Measurements from ENCODE around the gene PCDHA2.
"Not testable (repeated sequence)": the region's sequence is repeated elsewhere in the genome, so short reads cannot be mapped to it uniquely, and the experiment has no call there.

PCDHA2 gene

GRCh38 chr5:140821375-140822280 lies 27.0 kb downstream of the PCDHA2 start, which contains the start of gene PCDHA5:
Gene PCDHA5 (plus strand): TSS chr5:140821613.
- DNase-seq = no peak

GRCh38 chr5:140822281-140822629 lies 27.6 kb downstream of the PCDHA2 start:
- DNase-seq = no peak

DNA sequence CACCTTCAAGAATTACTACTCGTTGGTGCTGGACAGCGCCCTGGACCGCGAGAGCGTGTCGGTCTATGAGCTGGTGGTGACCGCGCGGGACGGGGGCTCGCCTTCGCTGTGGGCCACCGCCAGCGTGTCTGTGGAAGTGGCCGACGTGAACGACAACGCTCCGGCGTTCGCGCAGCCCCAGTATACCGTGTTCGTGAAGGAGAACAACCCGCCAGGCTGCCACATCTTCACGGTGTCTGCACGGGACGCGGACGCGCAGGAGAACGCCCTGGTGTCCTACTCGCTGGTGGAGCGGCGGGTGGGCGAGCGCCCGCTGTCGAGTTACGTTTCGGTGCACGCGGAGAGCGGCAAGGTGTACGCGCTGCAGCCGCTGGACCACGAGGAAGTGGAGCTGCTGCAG lies 28.3 kb downstream of the PCDHA2 start:
- not testable (repeated sequence) for DNase-seq

- no peak for DNase-seq
Measured at GRCh38 chr5:140823475-140823874, 28.8 kb downstream of the PCDHA2 start.

DNA sequence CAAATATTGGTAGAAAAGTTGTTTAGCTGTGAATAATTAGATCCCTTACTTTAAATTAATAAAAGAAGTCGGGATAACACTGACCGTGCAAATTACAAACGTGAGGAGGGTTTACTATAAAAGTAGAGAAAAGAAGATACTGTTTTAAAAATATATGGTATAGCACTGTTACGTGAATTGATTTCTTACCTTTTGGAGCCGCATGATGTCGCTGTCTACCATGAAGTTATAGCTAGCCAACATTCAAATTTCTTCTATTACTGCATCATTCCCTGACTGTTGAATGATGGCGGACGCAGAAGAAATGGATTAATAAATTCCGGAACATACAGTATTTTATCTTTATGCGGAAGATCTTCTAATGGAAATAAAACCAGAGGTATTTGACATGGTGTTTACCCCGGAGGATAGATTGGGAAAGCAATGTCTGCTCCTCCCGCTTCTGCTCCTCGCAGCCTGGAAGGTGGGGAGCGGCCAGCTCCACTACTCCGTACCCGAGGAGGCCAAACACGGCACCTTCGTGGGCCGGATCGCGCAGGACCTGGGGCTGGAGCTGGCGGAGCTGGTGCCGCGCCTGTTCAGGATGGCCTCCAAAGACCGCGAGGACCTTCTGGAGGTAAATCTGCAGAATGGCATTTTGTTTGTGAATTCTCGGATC lies 33.2 kb downstream of the PCDHA2 start, which contains the start of gene PCDHA6:
TSS of gene PCDHA6 (plus strand) at position 257 of the 658 bp plus-strand sequence. CDS start at position 389, 132 bp downstream.
- DNase-seq = no peak

GRCh38 chr5:140828362-140828737 lies 33.7 kb downstream of the PCDHA2 start:
- DNase-seq = no peak

DNA sequence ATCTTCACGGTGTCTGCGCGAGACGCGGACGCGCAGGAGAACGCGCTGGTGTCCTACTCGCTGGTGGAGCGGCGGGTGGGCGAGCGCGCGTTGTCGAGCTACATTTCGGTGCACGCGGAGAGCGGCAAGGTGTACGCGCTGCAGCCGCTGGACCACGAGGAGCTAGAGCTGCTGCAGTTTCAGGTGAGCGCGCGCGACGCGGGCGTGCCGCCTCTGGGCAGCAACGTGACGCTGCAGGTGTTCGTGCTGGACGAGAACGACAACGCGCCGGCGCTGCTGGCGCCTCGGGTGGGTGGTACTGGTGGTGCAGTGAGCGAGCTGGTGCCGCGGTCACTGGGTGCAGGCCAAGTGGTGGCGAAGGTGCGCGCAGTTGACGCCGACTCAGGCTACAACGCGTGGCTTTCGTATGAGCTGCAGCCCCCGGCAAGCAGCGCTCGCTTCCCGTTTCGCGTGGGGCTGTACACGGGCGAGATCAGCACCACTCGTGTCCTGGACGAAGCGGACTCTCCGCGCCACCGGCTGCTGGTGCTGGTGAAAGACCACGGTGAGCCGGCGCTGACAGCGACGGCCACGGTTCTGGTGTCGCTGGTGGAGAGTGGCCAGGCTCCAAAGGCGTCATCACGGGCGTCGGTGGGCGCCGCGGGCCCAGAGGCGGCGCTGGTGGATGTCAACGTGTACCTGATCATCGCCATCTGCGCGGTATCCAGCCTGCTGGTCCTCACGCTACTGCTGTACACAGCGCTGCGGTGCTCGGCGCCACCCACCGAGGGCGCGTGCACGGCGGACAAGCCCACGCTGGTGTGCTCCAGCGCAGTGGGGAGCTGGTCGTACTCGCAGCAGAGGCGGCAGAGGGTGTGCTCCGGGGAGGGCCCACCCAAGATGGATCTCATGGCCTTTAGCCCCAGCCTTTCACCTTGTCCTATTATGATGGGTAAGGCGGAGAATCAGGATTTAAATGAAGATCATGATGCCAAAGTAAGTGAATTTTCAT lies 35.2 kb downstream of the PCDHA2 start:
- not testable (repeated sequence) for DNase-seq

- DNase-seq = no peak
Measured at GRCh38 chr5:140833993-140834392, 39.3 kb downstream of the PCDHA2 start, which contains the start of gene PCDHA7. Gene PCDHA7 (plus strand): TSS chr5:140834269. CDS start chr5:140834384, 115 bp downstream.

GRCh38 chr5:140834439-140835008 lies 39.9 kb downstream of the PCDHA2 start:
- not testable (repeated sequence) for DNase-seq

GRCh38 chr5:140835622-140836510 lies 41.2 kb downstream of the PCDHA2 start:
- DNase-seq = no peak

GRCh38 chr5:140840978-140841962 lies 46.6 kb downstream of the PCDHA2 start, which contains the start of gene PCDHA8:
Gene PCDHA8 (plus strand): TSS chr5:140841187. CDS start chr5:140841322, 135 bp downstream.
- no peak for DNase-seq

GRCh38 chr5:140842798-140843733 lies 48.4 kb downstream of the PCDHA2 start:
- no peak for DNase-seq

All from effector CD8-positive, alpha-beta T cell (primary cell).